CD4-positive, alpha-beta T cell treated with Interleukin-15 for 4 hours (primary cell): Measurements from ENCODE around the gene LSM11.
A peak's percentile ranks its signal among the peaks of the same experiment; 100 is the strongest.
"Not testable (repeated sequence)": the region's sequence is repeated elsewhere in the genome, so short reads cannot be mapped to it uniquely, and the experiment has no call there.

Source experiments
- DNase-seq: peaks from one replicate; pipeline ENCODE4 v3.0.0-alpha.2; 2020; ENCODE audit warnings: low spot score

Gene LSM11

DNA sequence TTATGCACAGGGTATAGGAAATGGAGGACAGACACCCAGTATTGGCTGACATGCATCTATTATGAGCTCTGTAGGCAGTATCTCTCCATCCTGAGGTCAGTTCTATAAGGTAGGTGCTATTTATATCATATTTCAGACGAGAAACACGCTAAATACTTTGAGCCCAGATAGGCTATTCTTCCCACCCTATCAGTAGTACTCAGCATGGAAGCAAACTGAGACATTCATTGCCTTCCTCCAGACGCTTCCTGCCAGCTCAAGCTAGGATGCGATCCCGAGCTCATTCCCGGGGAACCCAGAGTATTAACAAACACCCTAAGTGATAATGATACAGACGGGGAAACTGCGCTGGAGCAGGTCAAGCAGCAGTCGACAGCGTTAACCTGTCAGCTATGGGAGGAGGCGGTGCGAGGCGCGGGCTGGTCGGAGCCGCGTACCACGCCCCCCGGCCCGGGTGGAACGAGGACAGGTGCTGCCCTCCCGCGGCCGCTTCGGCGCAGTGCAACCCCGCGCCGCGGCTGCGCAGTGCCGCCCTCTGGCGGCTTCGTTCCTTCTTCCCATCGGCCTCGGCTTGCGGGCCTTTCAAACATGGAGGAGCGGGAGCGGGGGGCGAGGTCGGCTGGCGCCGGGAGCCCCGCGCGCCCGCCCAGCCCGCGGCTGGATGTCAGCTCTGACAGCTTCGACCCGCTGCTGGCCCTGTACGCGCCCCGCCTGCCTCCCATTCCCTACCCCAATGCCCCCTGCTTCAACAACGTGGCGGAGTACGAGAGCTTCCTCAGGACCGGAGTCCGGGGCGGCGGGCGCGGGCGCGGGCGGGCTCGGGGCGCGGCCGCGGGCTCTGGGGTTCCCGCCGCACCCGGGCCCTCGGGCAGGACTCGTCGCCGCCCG is at the start of gene LSM11:
Gene LSM11 (plus strand): TSS at position 550 of the 888 bp plus-strand sequence. CDS start 39 bp downstream, at position 589.
- DNase-seq, result peak; percentile 88

DNA sequence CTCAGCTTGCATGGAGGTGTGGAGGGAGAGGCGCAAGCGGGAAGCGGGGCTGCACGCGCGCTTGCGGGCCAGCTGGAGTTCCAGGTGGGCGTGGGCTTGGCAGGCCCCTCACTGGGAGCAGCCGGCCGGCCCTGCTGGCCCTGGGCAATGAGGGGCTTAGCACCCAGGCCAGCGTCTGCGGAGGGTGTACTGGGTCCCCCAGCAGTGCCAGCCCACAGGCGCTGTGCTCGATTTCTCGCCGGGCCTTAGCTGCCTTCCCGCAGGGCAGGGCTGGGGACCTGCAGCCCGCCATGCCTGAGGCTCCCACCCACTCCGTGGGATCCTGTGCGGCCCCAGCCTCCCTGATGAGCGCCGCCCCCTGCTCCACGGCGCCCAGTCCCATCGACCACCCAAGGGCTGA is 49.7 kb upstream of the LSM11 start:
- not testable (repeated sequence) for DNase-seq

DNA sequence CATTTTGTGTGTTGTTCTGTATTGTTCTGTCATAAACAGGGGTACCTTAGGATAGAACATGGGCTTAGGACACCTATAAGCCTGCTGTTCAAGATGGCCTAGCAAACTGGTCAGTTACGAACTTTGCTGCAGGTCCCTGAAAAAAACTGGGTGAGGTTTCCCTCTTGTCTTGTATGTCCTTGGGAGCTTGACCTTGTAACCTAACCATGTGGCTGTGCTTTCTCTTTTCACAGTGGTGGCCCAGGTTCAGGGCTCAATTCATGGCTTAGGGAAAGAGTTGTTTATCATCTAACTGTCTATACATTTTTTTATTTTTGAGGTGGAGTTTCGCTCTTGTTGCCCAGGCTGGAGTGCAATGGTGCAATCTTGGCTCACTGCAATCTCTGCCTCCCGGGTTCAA is 47.4 kb upstream of the LSM11 start:
- not testable (repeated sequence) for DNase-seq

DNA sequence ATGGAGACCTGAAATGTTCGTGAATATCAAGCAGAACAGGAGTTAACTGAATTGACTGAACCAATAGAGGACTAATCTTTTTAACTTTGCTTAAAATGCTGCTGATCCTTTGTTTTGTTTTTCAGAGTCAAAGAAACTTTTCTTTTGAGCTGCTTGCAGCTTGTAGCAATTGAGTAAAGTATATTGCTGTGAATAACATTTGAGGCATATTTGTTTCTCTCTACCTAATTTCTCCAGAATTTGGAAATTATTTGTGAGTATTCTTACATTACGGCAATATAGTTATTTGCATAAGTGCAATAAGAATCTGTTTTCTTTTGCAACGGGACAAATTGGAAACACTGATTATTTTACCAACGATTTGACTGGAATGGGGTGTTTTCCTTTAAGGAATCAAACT is 44.8 kb upstream of the LSM11 start:
- DNase-seq, result not testable (repeated sequence)

DNA sequence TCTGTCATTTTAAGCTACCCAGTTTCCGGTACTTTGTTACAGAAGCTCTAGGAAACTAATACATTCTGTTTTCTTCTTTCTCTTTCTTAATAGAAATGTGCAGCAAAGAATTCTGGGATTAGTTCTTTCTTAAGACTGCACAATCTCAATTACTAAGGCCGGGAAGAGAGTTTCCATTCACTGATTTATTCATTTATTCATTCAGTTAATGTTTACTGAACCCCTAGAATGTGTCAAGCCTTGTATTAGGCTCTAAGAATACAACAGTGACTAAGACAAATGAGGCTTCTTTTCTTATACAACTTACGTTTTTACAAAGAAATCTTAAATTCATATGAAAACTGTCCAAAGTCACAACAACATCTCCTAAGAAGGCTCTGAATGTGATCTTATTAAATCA is 39.8 kb upstream of the LSM11 start:
- no peak for DNase-seq

DNA sequence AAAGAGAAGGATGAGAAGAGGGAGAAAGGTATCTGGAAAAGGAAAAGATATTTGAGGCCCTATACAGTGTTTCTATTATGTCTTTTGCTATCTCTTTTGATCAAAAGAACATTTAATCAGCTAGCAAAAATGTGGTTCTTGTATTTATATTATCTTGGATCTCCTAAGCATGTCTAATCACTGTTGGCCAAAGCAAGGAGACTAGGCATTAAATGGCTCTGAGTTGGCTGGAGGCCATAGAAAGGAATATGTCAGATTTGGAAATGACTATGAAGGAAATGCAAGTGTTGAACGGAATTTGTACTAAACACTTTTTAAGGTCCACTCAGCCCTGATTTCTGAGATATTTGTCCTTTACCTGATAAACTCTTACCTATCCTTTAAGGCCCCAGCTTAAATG is 34.6 kb upstream of the LSM11 start:
- no peak for DNase-seq

DNA sequence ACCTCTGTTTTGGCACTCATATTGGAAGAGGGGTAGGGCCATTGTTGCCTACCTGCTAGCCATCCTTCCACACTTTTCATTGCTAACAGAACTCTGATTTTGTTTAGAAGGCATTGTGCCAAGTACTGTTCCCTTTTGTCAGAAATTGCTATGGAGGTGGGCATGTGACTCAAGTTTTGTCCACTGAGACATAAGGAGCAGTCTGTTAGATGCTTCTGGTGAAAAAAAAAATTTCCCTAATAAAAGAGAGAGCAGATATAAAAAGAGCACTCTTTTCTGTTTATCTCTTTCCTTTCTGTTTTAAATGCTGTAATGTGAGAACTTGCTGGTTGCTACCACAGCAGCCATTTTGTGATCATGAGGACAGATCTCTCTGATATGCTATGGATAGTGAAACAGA is 34.2 kb upstream of the LSM11 start:
- DNase-seq, result no peak

DNA sequence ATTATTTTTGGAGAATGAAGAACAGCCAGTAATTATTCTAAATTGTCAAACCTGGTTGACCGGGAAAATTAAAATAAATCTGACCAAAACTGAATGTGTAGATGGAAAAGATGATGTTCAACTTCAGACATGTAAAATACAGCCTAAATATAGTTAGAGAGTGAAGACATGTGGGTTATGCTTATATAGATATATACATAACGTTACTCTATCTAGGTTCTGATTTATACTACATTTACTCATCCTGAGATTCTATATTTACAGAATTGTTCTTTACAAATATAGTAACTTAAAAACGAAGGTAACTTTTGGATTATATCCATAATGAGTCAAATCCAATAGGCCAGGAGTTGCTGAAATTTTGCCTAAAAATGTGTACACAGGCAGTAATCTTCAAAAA is 33.1 kb upstream of the LSM11 start:
- no peak for DNase-seq

DNA sequence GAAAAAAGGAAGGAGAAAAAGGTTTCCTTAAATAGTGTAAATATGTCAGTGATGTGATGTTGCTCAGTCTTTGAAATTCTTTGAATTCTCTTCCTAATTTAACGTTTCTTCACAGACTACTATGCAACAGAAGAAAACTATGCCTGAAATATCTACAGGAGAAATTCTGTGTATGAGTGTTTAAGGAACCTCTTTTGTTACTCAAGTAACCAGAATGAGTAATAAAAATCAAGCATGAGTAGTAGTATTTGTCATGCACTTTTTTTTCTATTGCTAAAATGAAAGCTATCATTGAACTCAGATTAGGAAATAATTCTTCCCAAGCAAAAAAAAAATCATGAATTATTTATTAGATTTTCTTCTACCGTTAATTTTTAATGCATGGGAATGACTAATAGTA is 32.6 kb upstream of the LSM11 start:
- no peak for DNase-seq

DNA sequence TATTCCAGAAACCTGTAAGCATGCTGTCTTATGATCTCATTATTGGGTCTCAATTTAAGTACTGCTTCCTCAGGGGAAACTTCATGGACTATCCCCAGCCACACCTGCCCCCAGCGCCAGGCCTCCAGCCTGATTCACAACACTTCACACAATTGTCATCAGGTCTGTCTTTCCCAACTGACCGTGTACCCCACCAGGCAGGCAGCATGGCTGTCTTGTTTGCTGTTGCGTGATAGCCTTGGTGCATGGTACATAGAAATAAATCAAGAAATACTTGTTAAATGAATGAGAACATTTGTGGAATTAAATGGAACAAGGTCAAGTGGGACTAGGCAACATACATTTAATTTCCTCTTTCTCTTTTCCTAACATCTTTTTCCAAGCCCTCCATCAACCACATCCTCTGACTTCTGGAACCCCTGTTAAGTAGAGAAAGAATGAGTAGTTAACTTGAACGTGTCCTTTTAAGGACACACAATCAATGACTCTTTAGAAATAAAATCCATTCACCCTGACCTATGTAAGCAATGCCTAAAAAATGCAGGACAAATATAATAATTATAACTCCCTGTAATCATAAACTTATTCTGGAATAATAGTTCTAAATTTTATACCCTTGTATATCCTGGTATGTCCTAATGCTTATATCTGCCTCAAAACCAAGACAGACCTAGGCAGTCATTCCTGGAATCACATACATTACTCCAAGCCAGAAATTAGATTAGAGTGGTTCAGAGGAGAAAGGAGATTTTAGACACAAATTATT is 29.5 kb upstream of the LSM11 start:
- DNase-seq, result no peak

DNA sequence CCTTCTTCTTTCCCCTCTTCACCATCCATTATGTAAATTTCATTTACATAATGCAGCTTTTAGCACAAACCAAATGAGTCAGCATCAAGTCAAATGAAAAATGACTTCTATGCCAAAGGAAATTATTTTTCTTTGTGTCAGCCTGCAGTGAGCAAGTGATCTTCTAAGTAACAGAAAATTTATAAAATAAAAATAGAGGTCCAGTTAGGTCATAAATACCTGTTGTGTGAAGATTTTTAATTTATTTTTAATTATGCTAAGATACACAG is 29.0 kb upstream of the LSM11 start:
- no peak for DNase-seq

DNA sequence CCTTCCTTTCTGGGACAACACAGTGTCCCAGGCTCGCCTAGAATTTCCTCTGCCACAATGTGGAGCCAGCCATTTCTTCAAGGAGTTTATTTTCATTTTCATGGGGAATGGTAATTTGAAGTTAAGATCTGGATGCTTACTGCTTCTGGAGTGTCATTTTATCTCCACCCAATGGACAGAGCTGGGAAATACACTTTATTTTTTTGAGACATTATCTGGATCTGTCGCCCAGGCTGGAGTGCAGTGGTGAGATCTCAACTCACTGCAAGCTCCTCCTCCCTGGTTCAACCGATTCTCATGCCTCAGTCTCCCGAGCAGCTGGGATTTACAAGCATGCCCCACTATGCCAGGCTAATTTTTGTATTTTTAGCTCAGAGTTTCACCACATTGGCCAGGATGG is 25.0 kb upstream of the LSM11 start:
- DNase-seq, result peak; percentile 58

DNA sequence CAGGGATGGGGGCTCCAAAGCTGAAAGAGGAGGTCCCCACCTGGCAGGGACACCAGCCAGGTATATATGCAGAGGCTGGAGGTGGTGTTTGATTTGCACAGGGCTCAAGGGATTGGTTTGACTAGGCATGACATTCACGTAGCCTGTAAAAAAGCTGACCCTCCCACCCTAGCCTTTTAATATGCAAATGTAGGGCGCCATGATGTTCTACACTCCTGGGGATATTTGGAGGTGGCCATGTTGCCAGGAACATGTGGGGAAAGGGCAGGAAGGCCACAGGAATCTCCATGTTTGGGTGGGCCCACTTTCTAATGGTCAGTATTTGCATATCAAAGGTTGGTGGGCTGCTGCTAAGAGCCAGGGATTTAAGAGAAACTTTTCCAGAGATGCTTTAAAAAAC is 24.3 kb upstream of the LSM11 start:
- DNase-seq, result no peak

DNA sequence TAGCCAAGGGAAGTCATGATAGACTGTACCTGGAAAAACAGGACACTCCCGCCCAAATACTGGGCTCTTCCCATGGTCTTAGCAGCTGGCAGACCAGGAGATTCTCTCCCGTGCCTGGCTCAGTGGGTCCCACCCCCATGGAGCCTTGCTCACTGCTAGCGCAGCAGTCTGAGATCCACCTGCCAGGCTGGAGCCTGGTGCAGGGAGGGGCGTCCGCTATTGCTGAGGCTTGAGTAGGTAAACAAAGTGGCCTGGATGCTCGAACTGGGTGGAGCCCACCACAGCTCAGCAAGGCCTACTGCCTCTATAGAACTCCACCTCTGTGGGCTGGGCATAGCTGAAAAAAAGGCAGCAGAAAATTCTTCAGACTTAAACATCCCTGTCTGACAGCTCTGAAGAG is 22.4 kb upstream of the LSM11 start:
- no peak for DNase-seq

DNA sequence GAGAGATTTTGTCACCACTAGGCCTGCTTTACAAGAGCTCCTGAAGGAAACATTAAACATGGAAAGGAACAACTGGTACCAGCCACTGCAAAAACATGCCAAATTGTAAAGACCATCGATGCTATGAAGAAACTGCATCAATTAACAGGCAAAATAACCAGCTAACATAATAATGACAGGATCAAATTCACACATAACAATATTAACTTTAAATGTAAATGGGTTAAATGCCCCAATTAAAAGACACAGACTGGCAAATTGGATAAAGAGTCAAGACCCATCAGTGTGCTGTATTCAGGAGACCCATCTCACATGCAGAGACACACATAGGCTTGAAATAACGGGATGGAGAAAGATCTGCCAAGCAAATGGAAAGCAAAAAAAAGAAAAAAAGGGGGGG is 20.6 kb upstream of the LSM11 start:
- not testable (repeated sequence) for DNase-seq

DNA sequence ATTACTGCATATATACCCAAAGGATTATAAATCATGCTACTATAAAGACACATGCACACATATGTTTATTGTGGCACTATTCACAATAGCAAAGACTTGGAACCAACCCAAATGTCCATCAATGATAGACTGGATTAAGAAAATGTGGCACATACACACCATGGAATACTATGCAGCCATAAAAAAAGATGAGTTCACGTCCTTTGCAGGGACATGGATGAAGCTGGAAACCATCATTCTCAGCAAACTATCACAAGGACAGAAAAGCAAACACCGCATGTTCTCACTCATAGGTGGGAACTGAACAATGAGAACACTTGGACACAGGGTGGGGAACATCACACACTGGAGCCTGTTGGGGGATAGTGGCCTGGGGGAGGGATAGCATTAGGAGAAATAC is 16.9 kb upstream of the LSM11 start:
- DNase-seq, result not testable (repeated sequence)

DNA sequence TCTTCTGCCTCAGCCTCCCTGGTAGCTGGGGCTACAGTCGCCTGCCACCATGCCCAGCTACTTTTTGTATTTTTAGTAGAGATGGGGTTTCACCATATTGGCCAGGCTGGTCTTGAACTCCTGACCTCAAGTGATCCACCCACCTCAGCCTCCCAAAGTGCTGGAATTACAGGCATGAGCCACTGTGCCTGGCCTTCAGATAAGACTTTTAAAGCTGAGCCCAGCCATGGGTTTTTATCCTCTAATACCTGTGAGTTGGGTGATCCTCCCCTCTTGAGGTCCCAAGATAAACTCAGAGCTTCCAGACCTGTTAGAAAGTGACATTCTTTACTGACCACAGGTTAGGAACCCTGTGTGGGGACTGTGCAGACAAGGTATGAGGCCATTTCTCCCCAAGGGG is 15.7 kb upstream of the LSM11 start:
- DNase-seq, result not testable (repeated sequence)

DNA sequence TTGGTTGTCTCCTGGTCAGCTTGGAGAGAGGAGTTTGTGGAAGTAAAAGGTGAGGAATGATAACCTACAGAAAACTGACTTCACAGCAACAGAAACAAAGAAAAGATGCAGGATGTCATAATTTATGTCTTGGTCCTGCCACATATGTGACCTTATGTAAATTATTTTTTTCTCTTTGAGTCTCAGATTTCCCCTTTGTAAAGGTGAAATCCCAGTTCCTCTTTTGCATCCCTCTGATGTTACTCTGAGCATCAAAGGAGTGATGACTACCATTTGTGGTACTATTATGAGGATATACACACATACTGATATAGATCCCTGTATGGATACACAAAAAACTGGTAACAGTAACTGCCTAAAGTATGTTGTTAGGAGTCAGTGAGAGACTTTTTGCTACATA is 13.7 kb upstream of the LSM11 start:
- DNase-seq, result no peak

DNA sequence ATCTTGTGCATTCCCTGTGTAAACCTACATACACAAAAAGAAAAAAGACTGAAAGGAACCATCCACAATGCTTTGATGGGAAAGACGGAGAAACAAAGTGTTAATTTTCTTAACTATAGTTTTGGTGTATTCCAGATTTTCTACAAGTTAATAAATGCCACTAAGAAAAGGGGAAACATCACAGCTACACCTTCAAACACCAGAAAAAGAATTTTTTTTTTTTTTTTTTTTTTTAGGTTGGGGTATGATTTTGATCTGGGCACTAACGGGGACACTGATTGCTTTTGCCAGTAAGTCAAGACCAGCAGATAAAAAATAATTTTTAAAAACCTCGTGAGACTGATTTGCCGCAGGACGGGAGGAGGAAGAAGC is 12.6 kb upstream of the LSM11 start:
- no peak for DNase-seq

DNA sequence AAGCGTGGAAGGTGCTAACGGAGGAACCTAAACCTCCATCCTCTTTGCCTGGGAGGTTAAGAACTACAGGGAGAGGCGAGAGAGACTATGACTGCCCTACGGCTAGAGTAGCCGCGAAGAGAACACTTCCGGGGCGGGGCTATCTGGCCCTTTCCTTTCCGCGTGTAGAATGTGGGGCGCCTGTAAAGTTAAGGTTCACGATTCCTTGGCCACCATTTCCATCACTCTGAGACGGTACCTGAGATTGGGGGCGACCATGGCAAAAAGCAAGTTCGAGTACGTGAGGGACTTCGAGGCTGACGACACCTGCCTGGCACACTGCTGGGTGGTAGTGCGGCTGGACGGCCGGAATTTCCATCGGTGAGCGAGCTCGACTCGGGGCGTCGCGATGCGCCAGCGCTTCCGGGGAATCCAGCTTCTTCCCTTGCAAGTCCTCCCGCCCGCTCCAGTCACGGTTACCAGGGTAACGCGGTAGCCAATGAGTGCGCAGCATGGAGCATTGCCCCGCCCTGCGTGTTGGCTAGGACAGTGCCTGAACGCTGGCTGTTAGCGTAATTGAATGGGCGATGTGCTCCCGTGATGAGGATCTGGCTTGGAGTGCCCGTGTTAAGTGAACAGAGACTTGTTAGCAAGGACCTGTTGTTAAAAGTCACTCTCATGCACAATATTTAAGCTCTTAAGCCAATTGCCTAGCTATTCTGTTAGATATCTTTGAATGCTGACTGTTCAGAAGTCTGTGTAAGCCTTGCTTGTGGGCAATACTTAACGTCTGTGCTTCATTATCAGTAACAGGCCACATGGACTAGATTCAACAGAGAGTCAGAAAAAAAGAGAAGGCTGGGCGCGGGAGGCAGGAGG is 12.0 kb upstream of the LSM11 start, which contains the start of gene THG1L:
Gene THG1L (plus strand): TSS at position 149 of the 858 bp plus-strand sequence. CDS start 21 bp downstream, at position 170.
- peak; percentile 98 for DNase-seq

DNA sequence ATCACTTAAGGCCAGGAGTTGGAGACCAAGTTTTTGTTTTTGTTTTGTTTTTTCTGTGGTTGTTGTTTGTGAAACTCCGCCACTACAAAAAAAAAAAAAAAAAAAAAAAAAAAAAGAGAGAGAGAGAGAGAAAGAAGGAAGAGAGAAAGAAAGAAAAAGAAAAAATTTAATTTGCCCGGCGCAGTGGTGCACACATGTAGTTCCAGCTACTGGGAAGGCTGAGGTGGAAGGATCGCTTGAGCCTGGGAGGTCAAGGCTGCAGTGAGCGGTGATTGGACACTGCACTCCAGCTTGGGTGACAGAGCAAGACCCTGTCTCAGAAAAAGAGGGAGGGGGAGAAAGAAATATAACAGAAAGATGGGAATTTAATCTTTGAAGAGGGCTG is 11.4 kb upstream of the LSM11 start:
- no peak for DNase-seq

DNA sequence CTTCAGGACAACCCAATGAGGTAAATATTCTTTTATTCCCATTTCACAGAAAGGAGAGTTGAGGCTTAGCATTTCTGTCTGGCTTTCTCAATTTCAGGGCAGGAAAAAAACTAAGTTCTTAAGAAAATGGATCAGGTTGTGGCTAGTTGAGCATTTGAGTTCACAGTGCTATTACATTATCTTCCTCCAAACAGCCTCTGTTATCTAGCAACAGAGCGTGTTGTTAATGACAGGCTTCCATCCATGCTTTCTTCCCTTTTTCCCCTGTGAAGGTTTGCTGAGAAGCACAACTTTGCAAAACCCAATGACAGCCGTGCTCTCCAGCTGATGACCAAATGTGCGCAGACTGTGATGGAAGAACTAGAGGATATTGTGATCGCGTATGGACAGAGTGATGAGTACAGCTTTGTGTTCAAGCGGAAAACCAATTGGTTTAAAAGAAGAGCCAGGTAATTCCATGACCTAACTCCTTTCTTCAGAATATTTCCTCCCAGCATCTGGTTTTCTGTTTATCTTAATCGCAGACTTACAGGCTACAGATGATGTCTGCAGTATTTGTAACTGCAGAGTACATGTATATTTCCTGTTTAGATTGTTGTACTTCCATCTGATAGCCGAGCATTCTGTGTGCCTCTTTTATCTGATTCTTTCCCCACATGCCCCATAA is 10.8 kb upstream of the LSM11 start:
- no peak for DNase-seq
